Activated T-cell treated with anti-CD3 and anti-CD28 coated beads for 1 hour (primary cell): ENCODE data around the gene AKAP17A.

Source experiments
- DNase-seq: peaks from one replicate; pipeline ENCODE4 v3.0.0-alpha.2; 2020; ENCODE audit warnings: low read depth

The AKAP17A gene

GRCh38 chrX:1582686-1583437 is 8.5 kb upstream of the AKAP17A start:
- no peak for DNase-seq

- no peak for DNase-seq
Measured at GRCh38 chrX:1584237-1585011, 7.0 kb upstream of the AKAP17A start.

GRCh38 chrX:1587161-1587560 is 4.2 kb upstream of the AKAP17A start:
- DNase-seq, result no peak

DNA sequence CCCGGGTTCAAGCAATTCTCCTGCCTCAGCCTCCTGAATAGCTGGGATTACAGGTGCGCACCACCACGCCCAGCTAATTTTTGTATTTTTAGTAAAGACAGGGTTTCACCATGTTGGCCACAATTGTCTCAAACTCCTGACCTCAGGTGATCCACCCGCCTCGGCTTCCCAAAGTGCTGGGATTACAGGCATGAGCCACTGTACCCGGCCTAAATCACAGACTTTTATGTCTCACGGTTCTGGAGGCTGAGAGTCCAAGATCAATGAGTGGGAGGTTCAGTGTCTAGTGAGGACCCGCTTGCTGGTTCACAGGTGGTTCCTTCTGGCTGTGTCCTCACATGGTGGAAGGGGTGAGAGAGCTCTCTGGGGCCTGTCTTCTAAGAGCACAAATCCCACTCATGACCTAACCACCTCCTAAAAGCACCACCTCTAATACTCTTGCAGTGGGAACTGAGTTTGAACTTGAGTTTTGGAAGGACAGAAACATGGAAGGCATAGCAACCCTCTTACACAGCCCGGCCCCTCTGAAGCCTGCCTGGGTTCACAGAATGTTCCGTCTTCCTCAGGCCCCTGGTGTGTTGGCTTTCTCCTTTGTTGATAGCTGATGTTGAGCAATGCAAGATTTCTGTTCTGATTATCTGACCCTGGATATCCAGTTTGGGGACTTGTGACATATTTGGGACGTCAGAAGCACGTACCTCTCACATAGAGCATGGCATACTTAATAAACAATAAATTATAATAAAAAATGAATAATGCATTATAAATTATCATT is 1.9 kb upstream of the AKAP17A start:
- DNase-seq, result no peak

DNA sequence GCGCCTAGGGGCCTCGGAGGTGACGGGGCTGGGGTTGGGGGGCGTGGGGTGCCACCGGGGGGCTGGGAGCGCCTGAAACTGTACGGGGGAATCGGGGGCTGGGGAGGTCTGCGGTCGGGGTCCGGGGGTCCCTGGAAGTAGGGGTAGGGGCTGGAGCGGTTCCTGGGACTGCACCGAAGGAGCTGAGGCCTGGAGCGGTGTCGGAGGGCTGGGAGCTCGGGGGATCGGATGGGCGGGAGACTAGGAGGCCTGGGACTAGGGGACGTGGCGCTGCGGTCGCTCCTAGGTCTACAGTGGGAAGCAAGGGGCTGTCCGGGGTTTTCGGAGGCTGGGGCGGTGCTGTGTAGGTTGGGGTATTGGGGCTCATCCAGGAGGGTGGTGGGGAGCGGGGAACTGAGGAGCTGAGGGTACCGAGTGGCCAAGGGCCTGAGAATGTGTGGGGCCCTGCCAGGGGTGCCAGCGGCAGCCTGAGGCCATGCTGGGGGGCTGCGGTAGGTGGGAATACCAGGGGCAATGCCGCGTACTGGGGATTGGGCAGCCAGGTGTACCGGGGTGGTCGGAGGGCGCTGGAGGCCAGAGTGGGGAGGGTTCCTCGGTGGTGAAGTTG is 562 bp downstream of the AKAP17A start:
- DNase-seq, result no peak

DNA sequence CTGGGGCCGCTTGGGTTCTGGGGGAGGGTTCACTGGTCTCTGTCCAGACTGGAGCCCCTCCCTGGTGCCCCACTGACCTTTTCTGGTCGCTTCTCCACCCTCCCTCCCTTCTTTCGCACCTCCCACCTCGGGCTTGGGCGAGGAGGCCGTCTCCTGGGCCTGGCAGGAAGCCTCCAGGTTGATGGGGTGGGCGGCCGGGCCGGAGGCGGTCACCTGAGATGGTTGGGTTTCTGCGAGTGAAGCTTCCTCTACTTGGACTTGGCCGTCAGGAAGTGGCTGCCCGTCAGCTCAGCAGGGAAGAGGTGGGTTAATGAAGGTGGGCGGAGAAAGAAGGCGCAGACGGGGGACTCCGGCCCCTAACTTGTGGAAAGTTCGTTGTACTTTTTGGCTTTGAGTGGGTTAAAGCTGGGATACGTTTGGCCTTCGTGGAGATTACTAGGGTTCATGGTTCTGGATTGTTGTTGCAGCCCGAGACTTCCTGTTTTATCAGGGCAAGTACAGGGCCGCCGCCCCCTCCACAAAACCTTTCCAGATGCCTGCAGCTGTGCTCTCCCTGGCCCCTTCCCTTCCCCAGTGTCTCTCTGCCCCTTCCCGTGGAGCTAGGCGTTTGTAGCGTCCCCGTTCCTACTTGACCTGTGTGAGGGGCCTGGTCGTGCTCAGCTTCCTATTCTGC is 1.2 kb downstream of the AKAP17A start:
- DNase-seq, result no peak

DNA sequence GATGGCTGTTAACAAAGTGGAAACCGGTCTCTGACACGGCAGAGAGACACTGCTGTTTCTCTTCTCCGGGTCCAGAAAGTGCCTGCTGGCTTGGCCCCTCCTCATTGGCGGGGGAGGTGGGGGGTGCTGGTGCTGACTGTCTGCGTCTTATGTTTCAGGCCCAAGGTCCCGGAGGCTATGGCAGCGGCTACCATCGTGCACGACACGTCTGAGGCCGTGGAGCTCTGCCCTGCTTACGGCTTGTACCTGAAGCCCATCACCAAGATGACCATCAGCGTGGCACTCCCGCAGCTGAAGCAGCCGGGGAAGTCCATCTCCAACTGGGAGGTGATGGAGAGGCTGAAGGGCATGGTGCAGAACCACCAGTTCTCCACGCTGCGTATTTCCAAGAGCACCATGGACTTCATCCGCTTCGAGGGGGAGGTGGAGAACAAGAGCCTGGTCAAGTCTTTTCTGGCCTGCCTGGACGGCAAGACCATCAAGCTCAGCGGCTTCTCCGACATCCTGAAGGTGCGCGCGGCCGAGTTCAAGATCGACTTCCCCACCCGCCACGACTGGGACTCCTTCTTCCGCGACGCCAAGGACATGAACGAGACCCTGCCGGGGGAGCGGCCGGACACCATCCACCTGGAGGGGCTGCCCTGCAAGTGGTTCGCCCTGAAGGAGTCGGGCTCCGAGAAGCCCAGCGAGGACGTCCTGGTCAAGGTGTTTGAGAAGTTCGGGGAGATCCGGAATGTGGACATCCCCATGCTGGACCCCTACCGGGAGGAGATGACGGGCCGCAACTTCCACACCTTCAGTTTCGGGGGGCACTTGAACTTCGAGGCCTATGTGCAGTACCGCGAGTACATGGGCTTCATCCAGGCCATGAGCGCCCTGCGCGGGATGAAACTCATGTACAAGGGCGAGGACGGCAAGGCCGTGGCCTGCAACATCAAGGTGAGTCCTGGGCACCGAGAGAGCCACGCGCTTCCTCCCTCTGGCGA is 2.2 kb downstream of the AKAP17A start:
- DNase-seq, result no peak

GRCh38 chrX:1595711-1596060 is 4.3 kb downstream of the AKAP17A start:
- no peak for DNase-seq

DNA sequence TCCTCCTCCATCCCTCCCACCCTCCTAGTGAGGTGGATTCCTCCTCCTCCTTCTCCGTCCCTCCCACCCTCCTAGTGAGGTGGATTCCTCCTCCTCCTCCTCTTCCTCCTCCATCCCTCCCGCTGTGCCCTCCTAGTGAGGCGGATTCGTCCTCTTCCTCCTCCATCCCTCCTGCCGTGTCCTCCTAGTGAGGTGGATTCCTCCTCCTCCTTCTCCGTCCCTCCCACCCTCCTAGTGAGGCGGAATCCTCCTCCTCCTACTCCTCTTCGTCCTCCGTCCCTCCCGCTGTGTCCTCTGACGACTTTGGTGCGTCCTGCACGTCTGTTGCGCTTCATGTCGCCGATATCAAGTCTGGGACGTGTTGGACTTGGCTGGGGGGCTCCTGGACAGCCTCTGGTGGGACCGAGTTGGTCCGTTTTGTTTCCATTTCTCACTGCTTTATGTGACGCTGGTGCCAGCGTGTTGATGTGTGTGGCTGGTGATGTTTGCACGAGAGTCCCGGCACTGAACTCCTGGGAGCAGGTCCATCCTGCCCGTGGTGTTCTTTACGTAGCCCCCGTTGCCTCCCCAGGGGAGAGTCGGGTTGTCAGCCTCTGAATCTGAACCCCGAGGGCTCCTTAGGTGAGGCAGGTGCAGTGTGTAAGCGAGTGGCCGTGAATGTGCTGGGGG is 5.4 kb downstream of the AKAP17A start:
- no peak for DNase-seq

- DNase-seq, result no peak
Measured at GRCh38 chrX:1597345-1598020, 6.1 kb downstream of the AKAP17A start.

GRCh38 chrX:1598021-1598875 is 6.8 kb downstream of the AKAP17A start:
- DNase-seq, result no peak

DNA sequence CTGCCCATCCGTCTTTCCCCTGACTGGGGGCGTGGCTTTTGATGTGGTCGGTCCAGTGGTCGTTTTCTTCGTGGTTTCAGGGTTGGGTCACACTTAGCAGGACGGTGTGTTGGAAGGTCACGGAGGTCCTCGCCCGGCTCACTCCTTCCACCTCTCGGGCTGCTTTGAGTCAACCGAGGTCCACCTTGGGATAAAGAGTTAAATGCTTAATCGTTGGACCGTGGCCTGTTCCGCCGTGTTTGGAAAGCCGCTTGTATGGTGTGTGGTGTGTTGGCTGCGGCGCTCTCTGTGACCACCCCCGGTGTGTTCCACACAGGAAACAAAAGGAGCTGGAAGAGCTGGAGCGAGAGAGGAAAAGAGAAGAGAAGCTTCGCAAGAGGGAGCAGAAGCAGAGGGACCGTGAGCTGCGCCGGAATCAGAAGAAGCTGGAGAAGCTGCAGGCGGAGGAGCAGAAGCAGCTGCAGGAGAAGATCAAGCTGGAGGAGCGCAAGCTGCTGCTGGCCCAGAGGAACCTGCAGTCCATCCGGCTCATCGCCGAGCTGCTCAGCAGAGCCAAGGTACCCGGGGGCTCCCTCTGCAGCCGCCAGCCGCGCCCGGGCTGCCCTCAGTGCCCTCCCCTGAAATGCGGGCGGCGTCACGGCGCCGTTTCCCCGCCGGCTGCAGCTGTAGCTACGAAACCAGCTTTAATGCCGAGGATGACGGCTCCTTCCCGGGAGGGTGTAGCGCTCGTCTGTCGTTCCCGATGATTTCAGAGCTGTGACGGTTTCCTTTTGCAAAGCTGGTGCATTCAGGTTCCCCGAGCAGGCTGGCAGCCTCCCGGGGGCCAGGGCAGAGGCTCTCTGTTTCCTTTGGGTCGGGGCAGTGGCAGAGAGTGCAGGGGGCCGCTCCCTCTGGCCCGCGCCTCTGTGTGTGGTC is 7.7 kb downstream of the AKAP17A start:
- no peak for DNase-seq

GRCh38 chrX:1599791-1600405 is 8.5 kb downstream of the AKAP17A start:
- no peak for DNase-seq

DNA sequence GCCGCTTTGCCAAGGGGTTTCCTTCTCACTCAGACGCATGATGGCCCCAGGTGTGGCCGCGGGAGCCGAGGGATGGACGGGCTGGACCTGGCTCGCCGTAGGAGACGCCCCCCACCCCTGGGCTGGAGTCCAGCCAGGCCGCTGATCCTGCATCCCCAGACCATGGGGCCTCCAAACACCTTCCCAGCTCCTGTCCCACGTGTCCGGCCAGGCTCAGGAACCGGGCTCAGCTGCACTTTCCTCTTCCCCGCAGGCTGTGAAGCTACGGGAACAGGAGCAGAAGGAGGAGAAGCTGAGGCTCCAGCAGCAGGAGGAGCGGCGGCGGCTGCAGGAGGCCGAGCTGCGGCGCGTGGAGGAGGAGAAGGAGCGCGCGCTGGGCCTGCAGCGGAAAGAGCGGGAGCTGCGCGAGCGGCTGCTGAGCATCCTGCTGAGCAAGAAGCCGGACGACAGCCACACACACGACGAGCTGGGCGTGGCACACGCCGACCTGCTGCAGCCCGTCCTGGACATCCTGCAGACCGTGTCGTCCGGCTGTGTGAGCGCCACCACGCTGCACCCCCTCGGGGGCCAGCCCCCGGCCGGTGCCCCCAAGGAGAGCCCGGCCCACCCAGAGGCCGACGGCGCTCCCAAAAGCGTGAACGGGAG is 9.1 kb downstream of the AKAP17A start:
- DNase-seq, result no peak

DNA sequence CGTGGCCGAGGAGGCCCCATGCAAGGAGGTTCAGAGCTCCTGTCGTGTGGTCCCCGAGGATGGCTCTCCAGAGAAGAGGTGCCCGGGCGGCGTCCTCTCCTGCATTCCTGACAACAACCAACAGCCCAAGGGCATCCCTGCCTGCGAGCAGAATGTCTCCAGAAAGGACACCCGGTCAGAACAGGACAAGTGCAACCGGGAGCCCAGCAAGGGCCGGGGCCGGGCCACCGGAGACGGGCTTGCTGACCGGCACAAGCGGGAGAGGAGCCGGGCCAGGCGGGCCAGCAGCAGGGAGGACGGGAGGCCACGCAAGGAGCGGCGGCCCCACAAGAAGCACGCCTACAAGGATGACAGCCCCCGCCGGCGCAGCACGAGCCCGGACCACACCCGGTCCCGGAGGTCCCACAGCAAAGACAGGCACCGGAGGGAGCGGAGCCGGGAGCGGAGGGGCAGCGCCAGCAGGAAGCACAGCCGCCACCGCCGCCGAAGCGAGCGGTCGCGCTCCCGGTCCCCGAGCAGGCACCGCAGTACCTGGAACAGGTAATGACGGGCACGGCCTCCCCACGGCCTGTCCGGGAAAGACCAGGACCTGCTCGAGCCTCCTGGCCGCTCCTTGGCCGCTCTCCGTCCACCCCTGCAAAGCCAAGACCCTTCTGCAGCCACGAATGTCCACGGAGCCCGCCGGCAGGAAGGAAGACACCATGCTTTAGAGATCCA is 9.8 kb downstream of the AKAP17A start:
- DNase-seq, result no peak

- no peak for DNase-seq
Measured at GRCh38 chrX:1601768-1602085, 10.3 kb downstream of the AKAP17A start.
